Smooth muscle cell (in vitro differentiated cells): ENCODE results near the gene HDHD3. TPM values are rescaled to one million over a fixed set of nuclear protein-coding genes. Genes with fewer than 3 reads are reported as not detected.

Experiments
- DNase-seq: peaks from one replicate; lab custom pipeline; 2025; ENCODE audit not compliant: unreplicated experiment; lab: John Stamatoyannopoulos, UW
- H2AFZ ChIP-seq: fragments of 200-600 bp; sonication (generic); 2 replicates; pipeline ENCODE4 v1.6.0; 2016; ENCODE audit warnings: antibody characterized with exemption, low read depth, mild to moderate bottlenecking
- H3F3A ChIP-seq: fragments of 200-600 bp; sonication (generic); 2 replicates; pipeline ENCODE4 v1.6.0; 2017; ENCODE audit warnings: antibody characterized with exemption, low read depth
- H3K27ac ChIP-seq: fragments of 200-600 bp; sonication (generic); 2 replicates; pipeline ENCODE4 v1.5.1; 2016; ENCODE audit warnings: low read depth, mild to moderate bottlenecking
- H3K27me3 ChIP-seq: fragments of 200-600 bp; sonication (generic); 2 replicates; pipeline ENCODE4 v1.6.1; 2016; ENCODE audit warnings: low read depth, mild to moderate bottlenecking
- H3K36me3 ChIP-seq: fragments of 200-600 bp; sonication (generic); 2 replicates; pipeline ENCODE4 v1.5.1; 2016; ENCODE audit warnings: low read depth
- H3K4me1 ChIP-seq: fragments of 200-600 bp; sonication (generic); 2 replicates; pipeline ENCODE4 v1.5.1; 2016; ENCODE audit warnings: low read depth
- H3K4me2 ChIP-seq: fragments of 200-600 bp; sonication (generic); 2 replicates; pipeline ENCODE4 v1.6.0; 2016; ENCODE audit warnings: mild to moderate bottlenecking
- H3K4me3 ChIP-seq: fragments of 200-600 bp; sonication (generic); 2 replicates; pipeline ENCODE4 v1.5.1; 2016; ENCODE audit warnings: mild to moderate bottlenecking
- H3K79me2 ChIP-seq: fragments of 200-600 bp; sonication (generic); 2 replicates; pipeline ENCODE4 v1.6.0; 2016; ENCODE audit warnings: low read depth, mild to moderate bottlenecking
- H3K9ac ChIP-seq: fragments of 200-600 bp; sonication (generic); 2 replicates; pipeline ENCODE4 v1.6.0; 2016; ENCODE audit warnings: low read depth
- H3K9me3 ChIP-seq: fragments of 200-600 bp; sonication (generic); replicated peaks from 2 replicates; pipeline ENCODE4 v1.5.1; 2016; ENCODE audit warnings: low read depth
- H4K20me1 ChIP-seq: fragments of 200-600 bp; sonication (generic); 2 replicates; pipeline ENCODE4 v1.6.0; 2016; ENCODE audit warnings: low read depth
- WGBS: methylation state at CpG from one replicate; pipeline ENCODE4 v1.1.7; 2016; ENCODE audit warnings: low lambda C conversion rate; 5-methylcytosine and 5-hydroxymethylcytosine counted together
- polyA plus RNA-seq: library from polyadenylated mRNA; unstranded; fragments of >200 nt; fragmentation: Nextera tagmentation; extraction: Ambion mirVana; gene quantifications from 2 replicates; pipeline ENCODE4 v1.2.1, GENCODE V29; 2016
- total RNA-seq: library from RNA; depleted of rRNA; stranded (reverse); fragments of >200 nt; gene quantifications from 2 replicates; pipeline ENCODE4 v1.2.3, GENCODE V29; 2014
- TF ChIP-seq, protein P1 (sequence below): fragments of 200-600 bp; sonication (generic); IDR thresholded peaks from 2 replicates; pipeline ENCODE4 v1.5.1; 2017; ENCODE audit warnings: borderline replicate concordance, mild to moderate bottlenecking, antibody characterized with exemption; ENCODE audit not compliant: insufficient read depth, poor library complexity, severe bottlenecking

Gene HDHD3
- total and polyA plus RNA-seq, 2 experiments from 2014 or later, result 2.9 to 12.5 TPM

DNA sequence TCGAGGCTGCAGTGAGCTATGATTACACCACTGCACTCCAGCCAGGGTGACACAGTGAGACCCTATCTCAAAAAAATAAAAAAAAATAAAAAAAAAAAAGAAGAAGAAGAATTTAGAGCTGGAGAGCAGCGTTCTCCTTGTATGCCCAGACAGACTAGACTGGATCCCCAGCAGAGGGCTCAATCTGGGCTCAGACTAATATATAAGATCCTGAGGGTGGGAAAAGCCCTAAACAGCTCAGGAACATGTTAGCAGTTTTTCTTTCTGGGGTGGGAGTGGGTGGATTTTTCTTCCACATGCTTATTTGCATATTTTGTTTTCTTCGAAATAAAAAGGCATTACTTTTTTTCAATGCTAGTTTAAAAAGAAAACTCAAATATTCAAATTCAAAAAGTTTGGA is 28.3 kb downstream of the HDHD3 start:
- Histone ChIP-seq H4K20me1 (no peaks in the 10 kb centered on the region), H2AFZ (no peak overlapping the region), H3K9me3 (no peaks in the 10 kb centered on the region), H3K36me3 (no peaks in the 10 kb centered on the region), H3K79me2 (no peaks in the 10 kb centered on the region), H3K27me3 (peaks cover 35% of the 10 kb centered on the region), H3K27ac (no peak overlapping the region), H3F3A (peaks cover 5% of the 10 kb centered on the region), H3K4me1 (no peaks in the 10 kb centered on the region), H3K4me2 (no peak overlapping the region), H3K4me3 (no peak overlapping the region), H3K9ac (no peak overlapping the region)
- DNase-seq, result no peak
- TF ChIP-seq, protein P1, sequence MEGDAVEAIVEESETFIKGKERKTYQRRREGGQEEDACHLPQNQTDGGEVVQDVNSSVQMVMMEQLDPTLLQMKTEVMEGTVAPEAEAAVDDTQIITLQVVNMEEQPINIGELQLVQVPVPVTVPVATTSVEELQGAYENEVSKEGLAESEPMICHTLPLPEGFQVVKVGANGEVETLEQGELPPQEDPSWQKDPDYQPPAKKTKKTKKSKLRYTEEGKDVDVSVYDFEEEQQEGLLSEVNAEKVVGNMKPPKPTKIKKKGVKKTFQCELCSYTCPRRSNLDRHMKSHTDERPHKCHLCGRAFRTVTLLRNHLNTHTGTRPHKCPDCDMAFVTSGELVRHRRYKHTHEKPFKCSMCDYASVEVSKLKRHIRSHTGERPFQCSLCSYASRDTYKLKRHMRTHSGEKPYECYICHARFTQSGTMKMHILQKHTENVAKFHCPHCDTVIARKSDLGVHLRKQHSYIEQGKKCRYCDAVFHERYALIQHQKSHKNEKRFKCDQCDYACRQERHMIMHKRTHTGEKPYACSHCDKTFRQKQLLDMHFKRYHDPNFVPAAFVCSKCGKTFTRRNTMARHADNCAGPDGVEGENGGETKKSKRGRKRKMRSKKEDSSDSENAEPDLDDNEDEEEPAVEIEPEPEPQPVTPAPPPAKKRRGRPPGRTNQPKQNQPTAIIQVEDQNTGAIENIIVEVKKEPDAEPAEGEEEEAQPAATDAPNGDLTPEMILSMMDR, result no peak
- WGBS, result 86% methylated on average over 3 of the region's 3 CpGs

DNA sequence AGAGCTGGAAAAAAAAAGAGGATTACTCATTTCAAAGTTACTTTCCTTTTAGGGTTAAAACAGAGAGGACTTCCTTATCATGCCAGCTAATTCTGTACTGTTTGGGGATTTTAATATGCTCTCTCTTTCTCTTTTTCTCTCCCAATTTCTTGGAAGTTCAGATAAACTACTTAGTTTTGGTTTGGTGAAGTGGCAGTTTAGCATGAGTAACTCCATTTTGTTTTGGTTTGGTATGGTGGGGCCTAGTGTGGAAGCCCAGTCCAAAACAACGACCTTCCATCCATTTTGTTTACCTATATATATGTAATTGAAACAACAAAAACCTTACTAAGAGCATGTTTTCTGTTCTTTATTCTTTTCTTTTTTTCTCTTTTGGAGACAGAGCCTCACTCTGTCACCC is 31.1 kb downstream of the HDHD3 start:
- 67% methylated on average over 1 of the region's 1 CpG for WGBS
- H4K20me1 ChIP-seq, result no peaks in the 10 kb centered on the region
- TF ChIP-seq, protein P1, result no peak

DNA sequence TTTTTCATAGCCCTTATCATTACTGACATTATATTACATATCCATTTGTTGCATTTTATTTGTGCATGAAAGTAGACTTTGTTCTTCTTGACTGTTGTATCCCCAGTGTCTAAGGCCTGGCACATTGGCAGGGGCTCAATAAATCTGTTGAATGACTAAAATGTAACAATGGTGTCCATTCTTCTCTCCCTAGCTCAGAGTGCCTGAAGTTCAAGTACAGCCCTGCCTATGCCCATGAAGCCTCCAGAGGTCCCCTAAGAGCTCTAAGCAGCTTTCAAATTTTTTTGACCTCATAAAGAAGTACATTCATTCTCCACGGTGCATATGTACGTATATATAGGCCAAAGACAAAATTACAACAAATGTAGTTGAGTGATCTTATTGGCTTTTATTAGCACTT is 31.6 kb downstream of the HDHD3 start:
- TF ChIP-seq, protein P1, result no peak

More for the DNA sequence above, 31.1 kb downstream of the HDHD3 start:
- no peaks in the 10 kb centered on the region for H3K36me3 ChIP-seq
- peaks cover 5% of the 10 kb centered on the region for H3F3A ChIP-seq
- no peaks in the 10 kb centered on the region for H3K9me3 ChIP-seq
- H3K4me1 ChIP-seq, result no peaks in the 10 kb centered on the region
- H3K4me2 ChIP-seq, result no peak overlapping the region
- H3K27ac ChIP-seq, result no peak overlapping the region
- no peaks in the 10 kb centered on the region for H3K79me2 ChIP-seq
- H2AFZ ChIP-seq, result no peak overlapping the region
- H3K9ac ChIP-seq, result no peak overlapping the region
- no peak for DNase-seq
- H3K4me3 ChIP-seq, result no peak overlapping the region
- peaks cover 21% of the 10 kb centered on the region for H3K27me3 ChIP-seq

DNA sequence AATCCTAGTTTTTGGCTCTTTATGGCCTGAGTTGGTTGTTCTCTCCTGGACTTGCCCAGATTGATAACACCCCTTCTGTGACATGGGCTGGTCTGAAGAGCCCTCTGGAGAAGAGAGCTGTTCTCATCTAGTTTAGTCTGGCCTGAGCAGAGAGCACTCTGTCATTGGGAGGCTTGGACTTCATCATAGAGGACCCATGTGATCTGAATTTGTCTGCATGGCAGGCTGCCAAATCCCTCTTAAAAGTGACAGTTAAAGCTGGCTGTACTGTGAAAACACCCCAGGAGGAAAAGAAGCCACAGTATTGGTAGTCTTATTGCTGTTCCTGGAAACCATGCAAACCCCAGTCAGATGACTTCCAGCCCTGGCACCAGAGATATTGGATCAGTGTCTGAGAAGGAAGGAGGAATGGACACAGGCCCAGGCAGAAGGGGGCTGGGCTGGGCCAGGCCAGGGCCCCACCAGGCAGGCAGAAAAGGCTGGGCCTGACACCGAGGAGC is 33.0 kb downstream of the HDHD3 start:
- peaks cover 5% of the 10 kb centered on the region for H3K27me3 ChIP-seq
- no peak overlapping the region for H3K4me3 ChIP-seq
- no peaks in the 10 kb centered on the region for H4K20me1 ChIP-seq
- no peaks in the 10 kb centered on the region for H3K79me2 ChIP-seq
- no peak overlapping the region for H3K4me2 ChIP-seq
- peak overlapping the region; percentile 47 for H3K27ac ChIP-seq
- no peak overlapping the region for H3K9ac ChIP-seq
- no peak overlapping the region for H2AFZ ChIP-seq
- H3K36me3 ChIP-seq, result no peaks in the 10 kb centered on the region
- H3F3A ChIP-seq, result peaks cover 5% of the 10 kb centered on the region
- H3K4me1 ChIP-seq, result peaks cover 3% of the 10 kb centered on the region
- WGBS, result 26% methylated on average over 1 of the region's 1 CpG
- TF ChIP-seq, protein P1, result no peak
- peak; percentile 50 for DNase-seq
- H3K9me3 ChIP-seq, result no peaks in the 10 kb centered on the region

More for the DNA sequence above, 31.6 kb downstream of the HDHD3 start:
- Histone ChIP-seq H3K79me2 (no peaks in the 10 kb centered on the region), H3K9me3 (no peaks in the 10 kb centered on the region), H3K36me3 (no peaks in the 10 kb centered on the region), H3K27ac (no peak overlapping the region), H3K9ac (no peak overlapping the region), H3F3A (peaks cover 5% of the 10 kb centered on the region), H3K4me3 (no peak overlapping the region), H2AFZ (no peak overlapping the region), H3K4me1 (no peaks in the 10 kb centered on the region), H4K20me1 (no peaks in the 10 kb centered on the region), H3K27me3 (peaks cover 16% of the 10 kb centered on the region), H3K4me2 (no peak overlapping the region)
- 72% methylated on average over 2 of the region's 2 CpGs for WGBS
- DNase-seq, result no peak
